ENCODE measurements around the gene MPV17. TPM values are rescaled to one million over a fixed set of nuclear protein-coding genes. Genes with fewer than 3 reads are reported as not detected.

Gene MPV17
- total RNA-seq, 1 donor from 2014 or later: 71.3 TPM

DNA sequence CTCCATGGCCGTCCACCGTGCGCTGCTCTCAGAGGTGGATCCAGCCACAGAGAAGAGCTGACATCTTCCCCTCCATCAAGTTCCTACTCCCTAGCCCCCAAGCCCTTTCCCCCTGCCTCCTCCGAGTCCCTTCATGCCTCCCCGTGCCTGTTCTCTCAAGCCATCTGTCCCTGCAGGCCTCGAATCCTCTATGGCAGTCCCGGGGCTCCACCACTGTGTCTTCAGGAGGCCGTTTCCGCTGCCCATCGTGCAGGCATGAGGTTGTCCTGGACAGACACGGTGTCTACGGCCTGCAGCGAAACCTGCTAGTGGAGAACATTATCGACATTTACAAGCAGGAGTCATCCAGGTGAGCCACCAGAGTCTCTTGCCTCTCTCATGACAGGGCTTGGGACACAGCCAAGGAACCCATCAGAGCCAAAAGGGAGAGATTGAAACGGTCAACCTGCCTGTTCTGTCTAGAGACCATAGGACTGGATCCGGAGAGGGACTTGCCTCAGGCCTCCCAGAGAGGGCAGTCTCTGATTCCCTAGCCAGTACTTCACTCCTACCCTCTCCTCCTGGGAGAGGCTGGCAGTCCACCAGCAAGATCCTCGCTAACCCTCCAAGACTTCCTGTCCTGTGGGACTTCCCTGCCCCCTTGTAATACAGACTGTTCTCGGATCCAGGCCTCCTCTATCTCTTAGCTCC lies 24.4 kb downstream of the MPV17 start:
- DNase-seq (ENCODE audit: low read depth): no peak
- TF ChIP-seq, protein P1, sequence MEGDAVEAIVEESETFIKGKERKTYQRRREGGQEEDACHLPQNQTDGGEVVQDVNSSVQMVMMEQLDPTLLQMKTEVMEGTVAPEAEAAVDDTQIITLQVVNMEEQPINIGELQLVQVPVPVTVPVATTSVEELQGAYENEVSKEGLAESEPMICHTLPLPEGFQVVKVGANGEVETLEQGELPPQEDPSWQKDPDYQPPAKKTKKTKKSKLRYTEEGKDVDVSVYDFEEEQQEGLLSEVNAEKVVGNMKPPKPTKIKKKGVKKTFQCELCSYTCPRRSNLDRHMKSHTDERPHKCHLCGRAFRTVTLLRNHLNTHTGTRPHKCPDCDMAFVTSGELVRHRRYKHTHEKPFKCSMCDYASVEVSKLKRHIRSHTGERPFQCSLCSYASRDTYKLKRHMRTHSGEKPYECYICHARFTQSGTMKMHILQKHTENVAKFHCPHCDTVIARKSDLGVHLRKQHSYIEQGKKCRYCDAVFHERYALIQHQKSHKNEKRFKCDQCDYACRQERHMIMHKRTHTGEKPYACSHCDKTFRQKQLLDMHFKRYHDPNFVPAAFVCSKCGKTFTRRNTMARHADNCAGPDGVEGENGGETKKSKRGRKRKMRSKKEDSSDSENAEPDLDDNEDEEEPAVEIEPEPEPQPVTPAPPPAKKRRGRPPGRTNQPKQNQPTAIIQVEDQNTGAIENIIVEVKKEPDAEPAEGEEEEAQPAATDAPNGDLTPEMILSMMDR (conservative IDR thresholded peaks at IDR 0.05; ENCODE audit: low read depth, low read length): no peak
- no peak overlapping the region for H3K4me3 ChIP-seq (ENCODE audit: low read depth, low read length)

DNA sequence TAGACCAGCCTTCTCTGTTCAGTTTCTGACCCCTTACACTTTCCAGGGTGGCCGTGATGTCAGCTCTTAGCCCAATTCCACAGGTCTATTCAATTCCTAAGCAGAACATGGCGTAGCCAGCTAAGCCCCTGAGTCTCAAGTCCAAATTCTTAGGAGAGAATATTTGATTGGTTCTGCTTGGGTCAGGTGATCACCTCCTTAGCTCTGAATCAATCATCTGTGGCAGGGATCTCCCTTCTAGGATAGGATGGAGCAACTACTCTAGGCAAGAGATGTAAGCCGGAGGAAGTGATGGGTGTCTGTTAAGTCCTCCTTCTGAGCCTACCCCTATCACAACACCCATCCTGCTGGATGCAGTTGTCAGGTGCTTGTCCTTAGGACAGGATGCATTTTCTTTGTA lies 25.7 kb downstream of the MPV17 start:
- TF ChIP-seq, protein P1 (conservative IDR thresholded peaks at IDR 0.05; ENCODE audit: low read depth, low read length): no peak
- DNase-seq (ENCODE audit: low read depth): no peak
- no peak overlapping the region for H3K4me3 ChIP-seq (ENCODE audit: low read depth, low read length)

DNA sequence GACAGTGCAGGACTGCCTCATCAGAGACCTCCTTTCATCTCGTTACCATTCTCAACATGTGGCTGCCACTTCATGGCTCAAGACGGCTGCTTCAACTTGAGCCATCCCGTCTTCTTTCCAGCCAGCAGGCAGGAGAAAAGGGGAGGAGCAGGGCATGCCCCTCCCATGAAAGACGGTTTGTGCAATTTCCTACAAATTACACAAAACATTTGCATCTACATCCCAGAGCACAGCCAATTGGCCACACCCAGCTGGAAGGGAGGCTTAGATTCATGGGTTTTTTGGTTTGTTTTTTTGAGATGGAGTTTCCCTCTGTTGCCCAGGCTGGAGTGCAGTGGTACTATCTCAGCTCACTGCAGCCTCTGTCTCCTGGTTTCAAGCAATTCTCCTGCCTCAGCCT lies 26.4 kb downstream of the MPV17 start:
- TF ChIP-seq, protein P1 (conservative IDR thresholded peaks at IDR 0.05; ENCODE audit: low read depth, low read length): no peak
- H3K4me3 ChIP-seq (ENCODE audit: low read depth, low read length): no peak overlapping the region
- no peak for DNase-seq (ENCODE audit: low read depth)

DNA sequence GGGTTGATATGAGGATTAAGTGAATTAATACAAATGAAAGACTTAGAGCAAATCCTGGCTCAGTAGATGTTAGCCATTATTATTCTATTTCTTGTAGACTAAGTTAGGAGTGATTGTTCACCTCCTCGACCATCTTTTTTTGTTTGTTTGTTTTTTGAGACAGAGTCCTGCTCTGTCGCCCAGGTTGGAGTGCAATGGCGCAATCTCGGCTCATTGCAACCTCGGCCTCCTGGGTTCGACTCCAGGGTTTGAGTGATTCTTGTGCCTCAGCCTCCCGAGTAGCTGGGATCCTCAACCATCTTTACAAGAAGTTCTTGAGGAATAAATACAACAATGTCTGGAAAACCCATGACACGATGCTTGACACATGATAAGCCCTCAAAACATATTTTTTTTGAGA lies 28.0 kb downstream of the MPV17 start:
- no peak overlapping the region for H3K4me3 ChIP-seq (ENCODE audit: low read depth, low read length)
- TF ChIP-seq, protein P1 (conservative IDR thresholded peaks at IDR 0.05; ENCODE audit: low read depth, low read length): no peak
- no peak for DNase-seq (ENCODE audit: low read depth)

DNA sequence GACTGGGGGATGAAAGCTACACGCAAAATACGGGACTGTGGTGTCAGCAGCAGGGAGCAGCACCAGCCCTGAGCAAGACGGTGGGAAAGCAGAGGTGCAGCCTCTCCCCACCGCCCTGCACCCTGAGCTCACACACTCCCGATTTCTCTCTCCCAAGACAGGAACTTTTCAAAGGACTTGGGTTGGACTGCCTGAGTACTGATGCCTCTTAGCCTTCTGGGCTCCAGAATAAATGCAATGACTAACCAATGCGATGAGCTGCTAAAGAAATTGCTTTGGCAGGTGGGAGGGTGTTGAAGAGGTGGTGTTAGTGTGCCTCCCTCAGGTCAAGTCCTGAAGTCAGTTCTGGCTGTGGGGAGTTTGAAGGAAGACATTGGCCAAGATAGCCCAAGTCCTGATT lies 31.0 kb downstream of the MPV17 start:
- TF ChIP-seq, protein P1 (conservative IDR thresholded peaks at IDR 0.05; ENCODE audit: low read depth, low read length): peak; percentile 15
- DNase-seq (ENCODE audit: low read depth): no peak
- H3K4me3 ChIP-seq (ENCODE audit: low read depth, low read length): no peak overlapping the region

DNA sequence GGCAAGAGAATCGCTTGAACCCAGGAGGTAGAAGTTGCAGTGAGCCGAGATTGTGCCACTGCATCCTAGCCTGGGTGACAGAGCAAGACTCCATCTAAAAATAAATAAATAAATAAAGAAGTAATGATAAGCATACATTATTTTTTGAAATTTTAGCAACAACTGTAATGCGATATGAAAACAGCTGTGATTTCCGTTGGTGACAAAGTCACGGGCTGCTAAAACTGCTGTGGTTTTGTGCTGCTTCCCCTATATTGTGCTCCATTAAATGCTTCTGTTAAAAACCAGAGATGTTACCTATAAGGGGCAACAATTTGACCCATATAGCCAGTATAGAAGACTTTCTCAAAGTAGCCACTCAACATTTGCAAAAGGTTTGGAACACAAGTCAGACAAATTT lies 32.3 kb downstream of the MPV17 start:
- H3K4me3 ChIP-seq (ENCODE audit: low read depth, low read length): no peak overlapping the region
- DNase-seq (ENCODE audit: low read depth): no peak
- TF ChIP-seq, protein P1 (conservative IDR thresholded peaks at IDR 0.05; ENCODE audit: low read depth, low read length): no peak

DNA sequence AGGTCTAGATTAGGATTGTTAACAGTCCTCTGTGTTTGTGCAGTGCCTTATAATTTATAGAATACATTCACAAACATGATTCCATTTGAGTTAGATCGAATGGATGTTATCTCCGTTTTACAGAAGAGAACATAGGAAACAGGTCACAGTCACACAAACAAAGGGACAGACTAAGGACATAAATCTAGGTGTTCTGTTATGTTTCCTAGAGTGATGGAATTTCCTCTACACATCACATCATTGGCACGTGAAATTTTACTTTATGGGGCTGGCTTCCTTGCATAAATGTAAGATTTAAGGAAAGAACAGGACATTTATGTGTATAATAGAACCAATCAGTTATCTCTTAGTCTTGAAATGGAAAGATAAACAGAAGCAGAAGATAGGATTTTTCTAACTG lies 34.3 kb downstream of the MPV17 start:
- H3K4me3 ChIP-seq (ENCODE audit: low read depth, low read length): no peak overlapping the region
- no peak for DNase-seq (ENCODE audit: low read depth)
- TF ChIP-seq, protein P1 (conservative IDR thresholded peaks at IDR 0.05; ENCODE audit: low read depth, low read length): no peak

Measured in epithelial cell of proximal tubule (primary cell).